Smooth muscle cell (in vitro differentiated cells): ENCODE results near the gene ATP8A2. TPM values are rescaled to one million over a fixed set of nuclear protein-coding genes. Genes with fewer than 3 reads are reported as not detected.

Experiments
- DNase-seq: peaks from one replicate; lab custom pipeline; 2025; ENCODE audit not compliant: unreplicated experiment; lab: John Stamatoyannopoulos, UW
- H2AFZ ChIP-seq: fragments of 200-600 bp; sonication (generic); 2 replicates; pipeline ENCODE4 v1.6.0; 2016; ENCODE audit warnings: antibody characterized with exemption, low read depth, mild to moderate bottlenecking
- H3F3A ChIP-seq: fragments of 200-600 bp; sonication (generic); 2 replicates; pipeline ENCODE4 v1.6.0; 2017; ENCODE audit warnings: antibody characterized with exemption, low read depth
- H3K27ac ChIP-seq: fragments of 200-600 bp; sonication (generic); 2 replicates; pipeline ENCODE4 v1.5.1; 2016; ENCODE audit warnings: low read depth, mild to moderate bottlenecking
- H3K27me3 ChIP-seq: fragments of 200-600 bp; sonication (generic); 2 replicates; pipeline ENCODE4 v1.6.1; 2016; ENCODE audit warnings: low read depth, mild to moderate bottlenecking
- H3K36me3 ChIP-seq: fragments of 200-600 bp; sonication (generic); 2 replicates; pipeline ENCODE4 v1.5.1; 2016; ENCODE audit warnings: low read depth
- H3K4me1 ChIP-seq: fragments of 200-600 bp; sonication (generic); 2 replicates; pipeline ENCODE4 v1.5.1; 2016; ENCODE audit warnings: low read depth
- H3K4me2 ChIP-seq: fragments of 200-600 bp; sonication (generic); 2 replicates; pipeline ENCODE4 v1.6.0; 2016; ENCODE audit warnings: mild to moderate bottlenecking
- H3K4me3 ChIP-seq: fragments of 200-600 bp; sonication (generic); 2 replicates; pipeline ENCODE4 v1.5.1; 2016; ENCODE audit warnings: mild to moderate bottlenecking
- H3K79me2 ChIP-seq: fragments of 200-600 bp; sonication (generic); 2 replicates; pipeline ENCODE4 v1.6.0; 2016; ENCODE audit warnings: low read depth, mild to moderate bottlenecking
- H3K9ac ChIP-seq: fragments of 200-600 bp; sonication (generic); 2 replicates; pipeline ENCODE4 v1.6.0; 2016; ENCODE audit warnings: low read depth
- H3K9me3 ChIP-seq: fragments of 200-600 bp; sonication (generic); replicated peaks from 2 replicates; pipeline ENCODE4 v1.5.1; 2016; ENCODE audit warnings: low read depth
- H4K20me1 ChIP-seq: fragments of 200-600 bp; sonication (generic); 2 replicates; pipeline ENCODE4 v1.6.0; 2016; ENCODE audit warnings: low read depth
- WGBS: methylation state at CpG from one replicate; pipeline ENCODE4 v1.1.7; 2016; ENCODE audit warnings: low lambda C conversion rate; 5-methylcytosine and 5-hydroxymethylcytosine counted together
- polyA plus RNA-seq: library from polyadenylated mRNA; unstranded; fragments of >200 nt; fragmentation: Nextera tagmentation; extraction: Ambion mirVana; gene quantifications from 2 replicates; pipeline ENCODE4 v1.2.1, GENCODE V29; 2016
- total RNA-seq: library from RNA; depleted of rRNA; stranded (reverse); fragments of >200 nt; gene quantifications from 2 replicates; pipeline ENCODE4 v1.2.3, GENCODE V29; 2014
- TF ChIP-seq, protein P1 (sequence below): fragments of 200-600 bp; sonication (generic); IDR thresholded peaks from 2 replicates; pipeline ENCODE4 v1.5.1; 2017; ENCODE audit warnings: borderline replicate concordance, mild to moderate bottlenecking, antibody characterized with exemption; ENCODE audit not compliant: insufficient read depth, poor library complexity, severe bottlenecking

Gene ATP8A2
- total and polyA plus RNA-seq, 2 experiments from 2014 or later: under 0.01 to 0.06 TPM

- TF ChIP-seq, protein P1, sequence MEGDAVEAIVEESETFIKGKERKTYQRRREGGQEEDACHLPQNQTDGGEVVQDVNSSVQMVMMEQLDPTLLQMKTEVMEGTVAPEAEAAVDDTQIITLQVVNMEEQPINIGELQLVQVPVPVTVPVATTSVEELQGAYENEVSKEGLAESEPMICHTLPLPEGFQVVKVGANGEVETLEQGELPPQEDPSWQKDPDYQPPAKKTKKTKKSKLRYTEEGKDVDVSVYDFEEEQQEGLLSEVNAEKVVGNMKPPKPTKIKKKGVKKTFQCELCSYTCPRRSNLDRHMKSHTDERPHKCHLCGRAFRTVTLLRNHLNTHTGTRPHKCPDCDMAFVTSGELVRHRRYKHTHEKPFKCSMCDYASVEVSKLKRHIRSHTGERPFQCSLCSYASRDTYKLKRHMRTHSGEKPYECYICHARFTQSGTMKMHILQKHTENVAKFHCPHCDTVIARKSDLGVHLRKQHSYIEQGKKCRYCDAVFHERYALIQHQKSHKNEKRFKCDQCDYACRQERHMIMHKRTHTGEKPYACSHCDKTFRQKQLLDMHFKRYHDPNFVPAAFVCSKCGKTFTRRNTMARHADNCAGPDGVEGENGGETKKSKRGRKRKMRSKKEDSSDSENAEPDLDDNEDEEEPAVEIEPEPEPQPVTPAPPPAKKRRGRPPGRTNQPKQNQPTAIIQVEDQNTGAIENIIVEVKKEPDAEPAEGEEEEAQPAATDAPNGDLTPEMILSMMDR: no peak
- Histone ChIP-seq H2AFZ (no peak overlapping the region), H3K27me3 (no peaks in the 10 kb centered on the region), H3K4me3 (no peak overlapping the region), H3K9ac (no peak overlapping the region), H3K79me2 (no peaks in the 10 kb centered on the region), H3F3A (no peaks in the 10 kb centered on the region), H3K4me1 (no peaks in the 10 kb centered on the region), H3K36me3 (no peaks in the 10 kb centered on the region), H3K4me2 (no peak overlapping the region), H4K20me1 (no peaks in the 10 kb centered on the region), H3K9me3 (no peaks in the 10 kb centered on the region), H3K27ac (no peak overlapping the region)
- WGBS: 91% methylated on average over 6 of the region's 6 CpGs
- no peak for DNase-seq
Observed at GRCh38 chr13:25943658-25944057, 571.9 kb downstream of the ATP8A2 start.

- no peaks in the 10 kb centered on the region for H3K9me3 ChIP-seq
- H2AFZ ChIP-seq: no peak overlapping the region
- no peaks in the 10 kb centered on the region for H3F3A ChIP-seq
- no peaks in the 10 kb centered on the region for H3K79me2 ChIP-seq
- TF ChIP-seq, protein P1: no peak
- H3K4me1 ChIP-seq: no peaks in the 10 kb centered on the region
- H3K4me3 ChIP-seq: no peak overlapping the region
- no peak overlapping the region for H3K27ac ChIP-seq
- no peak overlapping the region for H3K9ac ChIP-seq
- H3K27me3 ChIP-seq: no peaks in the 10 kb centered on the region
- H4K20me1 ChIP-seq: no peaks in the 10 kb centered on the region
- H3K4me2 ChIP-seq: no peak overlapping the region
- no peak for DNase-seq
- no peaks in the 10 kb centered on the region for H3K36me3 ChIP-seq
- 75% methylated on average over 7 of the region's 7 CpGs for WGBS
Observed at GRCh38 chr13:25945596-25945995, 573.8 kb downstream of the ATP8A2 start.

DNA sequence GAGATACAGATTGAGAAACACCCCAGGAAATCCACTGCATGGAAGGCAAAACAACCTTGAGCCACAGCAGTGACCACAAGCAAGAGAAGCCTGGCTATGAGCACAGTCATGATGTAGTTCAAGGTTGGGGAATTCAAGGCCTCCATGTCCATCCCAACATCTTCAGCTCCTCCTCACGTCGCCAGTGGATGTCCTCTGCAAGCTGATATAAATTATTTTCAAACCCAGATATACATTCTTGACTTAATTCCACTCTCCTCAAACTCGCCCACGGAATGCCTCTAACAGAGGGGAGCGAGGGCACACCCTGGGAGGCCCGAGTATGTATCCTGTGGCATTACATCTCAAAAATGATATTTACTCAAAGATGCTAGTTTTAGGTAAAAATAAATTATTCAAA lies 574.5 kb downstream of the ATP8A2 start:
- no peak overlapping the region for H3K27ac ChIP-seq
- no peaks in the 10 kb centered on the region for H3K9me3 ChIP-seq
- WGBS: 77% methylated on average over 6 of the region's 6 CpGs
- H4K20me1 ChIP-seq: no peaks in the 10 kb centered on the region
- H3K27me3 ChIP-seq: no peaks in the 10 kb centered on the region
- H3F3A ChIP-seq: no peaks in the 10 kb centered on the region
- H3K4me1 ChIP-seq: no peaks in the 10 kb centered on the region
- H3K4me3 ChIP-seq: no peak overlapping the region
- TF ChIP-seq, protein P1: no peak
- no peak overlapping the region for H2AFZ ChIP-seq
- no peaks in the 10 kb centered on the region for H3K79me2 ChIP-seq
- H3K9ac ChIP-seq: no peak overlapping the region
- no peak for DNase-seq
- H3K36me3 ChIP-seq: no peaks in the 10 kb centered on the region
- H3K4me2 ChIP-seq: no peak overlapping the region

DNA sequence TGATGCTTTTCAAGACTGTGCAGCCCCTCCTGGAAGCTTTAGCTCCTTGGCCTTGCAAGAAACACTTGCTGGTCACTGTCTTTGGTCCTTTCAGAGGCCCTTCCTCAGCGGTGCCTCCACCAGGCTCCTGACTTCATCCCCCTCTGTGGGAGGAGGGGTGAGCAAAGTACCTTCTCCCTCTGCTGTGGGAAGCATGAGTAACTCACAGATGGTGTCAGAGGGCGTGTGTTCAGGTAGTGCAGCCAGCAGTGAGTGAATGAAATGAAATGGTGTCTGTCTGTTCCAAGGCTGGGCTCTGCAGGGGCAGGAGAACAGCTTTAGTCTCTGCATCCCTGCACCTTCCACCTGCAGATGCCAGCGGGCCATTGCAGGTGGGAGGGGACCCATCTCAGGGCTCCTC lies 577.1 kb downstream of the ATP8A2 start:
- Histone ChIP-seq H2AFZ (no peak overlapping the region), H3K9ac (no peak overlapping the region), H3K9me3 (no peaks in the 10 kb centered on the region), H4K20me1 (no peaks in the 10 kb centered on the region), H3K27ac (no peak overlapping the region), H3K4me2 (no peak overlapping the region), H3K79me2 (no peaks in the 10 kb centered on the region), H3K4me3 (no peak overlapping the region), H3K36me3 (no peaks in the 10 kb centered on the region), H3K4me1 (no peaks in the 10 kb centered on the region), H3K27me3 (peaks cover 3% of the 10 kb centered on the region), H3F3A (no peaks in the 10 kb centered on the region)
- DNase-seq: no peak
- WGBS: 92% methylated on average over 3 of the region's 3 CpGs
- TF ChIP-seq, protein P1: no peak
